Transverse colon (tissue), 4 donors: ENCODE results near the gene NIT2.

Experiments
- CTCF ChIP-seq, 5 experiments: fragments of 200-600 bp in 3 of 5; fragments of 450-650 bp in 2 of 5; sonication (generic) in 3 of 5; IDR thresholded peaks; 1 replicate in 2 of 5; 2 replicates in 3 of 5; pipeline ENCODE4 v1.5.1; 2016 to 2017; ENCODE audit warnings: antibody characterized with exemption in 5 of 5, inconsistent platforms in 3 of 5, mild to moderate bottlenecking in 2 of 5, moderate library complexity in 1 of 5
- EP300 ChIP-seq: sonication (generic); formaldehyde crosslinking; IDR thresholded peaks from one replicate; pipeline ENCODE4 v1.6.1; 2017; ENCODE audit warnings: antibody characterized with exemption, low read depth
- POLR2A ChIP-seq: fragments of 450-650 bp; IDR thresholded peaks from one replicate; pipeline ENCODE4 v1.6.1; 2016; ENCODE audit warnings: antibody characterized with exemption, mild to moderate bottlenecking, moderate library complexity
- POLR2AphosphoS5 ChIP-seq, 3 donors: sonication (generic); formaldehyde crosslinking; IDR thresholded peaks; one replicate each; pipeline ENCODE4 v1.6.1; 2016; ENCODE audit warnings: antibody characterized with exemption in 3 of 3

DNA sequence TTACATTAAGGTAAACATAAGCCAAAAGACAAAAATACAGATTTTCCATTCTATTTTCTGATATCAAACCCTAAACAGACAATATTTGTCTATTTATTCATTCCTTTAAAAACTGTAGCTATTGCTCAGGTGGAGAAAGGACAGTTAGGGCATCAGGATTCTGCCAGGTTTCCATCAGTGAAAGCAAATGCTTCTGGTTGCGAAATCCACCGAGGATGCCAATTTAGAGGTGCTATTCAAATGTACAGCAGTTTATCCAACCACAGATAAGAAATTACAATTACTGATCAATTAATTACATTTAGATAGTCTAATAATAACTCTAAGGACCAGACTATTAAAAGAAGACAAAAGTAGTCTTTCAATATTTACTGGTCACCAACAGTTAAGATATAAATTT, 62.4 kb downstream of the NIT2 start:
- TF ChIP-seq CTCF (IDR thresholded peaks at IDR 0.05) (no peak), EP300 (no peak), POLR2AphosphoS5 (IDR thresholded peaks at IDR 0.05) (no peak), POLR2A (no peak)
